GM12878 (cell line): Measurements from ENCODE around the gene ATF3.

ENCODE experiments used
- CBX5 ChIP-seq: sonication (generic); IDR thresholded peaks from 2 replicates; pipeline ENCODE4 v1.6.1; 2016; ENCODE audit warnings: low read depth, moderate library complexity, mild to moderate bottlenecking, inconsistent platforms
- CREB1 ChIP-seq: IDR thresholded peaks from 2 replicates; pipeline ENCODE4 v1.6.1; 2012; ENCODE audit warnings: low read depth, mild to moderate bottlenecking, inconsistent platforms
- CTCF ChIP-seq, 3 experiments: IDR thresholded peaks in 2 of 3; conservative IDR thresholded peaks in 1 of 3; 2 replicates each; pipeline ENCODE4 v1.5.1; 2011; ENCODE audit warnings: low read depth in 3 of 3, low read length in 3 of 3, mild to moderate bottlenecking in 3 of 3, control low read depth in 2 of 3, moderate library complexity in 2 of 3, inconsistent platforms in 1 of 3, mixed read lengths in 1 of 3; ENCODE audit not compliant: control insufficient read depth in 2 of 3, insufficient read depth in 1 of 3; ENCODE audit errors: extremely low read depth in 1 of 3
- EP300 ChIP-seq, 2 experiments: fragments of 150-350 bp in 1 of 2; IDR thresholded peaks; 2 replicates each; pipeline ENCODE4 v1.6.1; 2011 to 2012; ENCODE audit warnings: low read depth in 2 of 2, low read length in 2 of 2, borderline replicate concordance in 1 of 2, improper control_type of control experiment in 1 of 2, inconsistent platforms in 1 of 2; ENCODE audit not compliant: control insufficient read depth in 1 of 2
- EZH2 ChIP-seq: IDR thresholded peaks from 2 replicates; pipeline ENCODE4 v1.6.1; 2012; ENCODE audit warnings: low read depth, mild to moderate bottlenecking, control low read depth, inconsistent platforms, low read length, borderline replicate concordance; ENCODE audit not compliant: control insufficient read depth
- FOXK2 ChIP-seq: fragments of 450-650 bp; IDR thresholded peaks from 2 replicates; pipeline ENCODE4 v1.6.1; 2017; ENCODE audit warnings: mild to moderate bottlenecking, moderate library complexity
- FOXM1 ChIP-seq: IDR thresholded peaks from 2 replicates; pipeline ENCODE4 v1.6.1; 2012; ENCODE audit warnings: low read depth, mild to moderate bottlenecking, inconsistent platforms, low read length, moderate library complexity
- POLR2A ChIP-seq: IDR thresholded peaks from 2 replicates; pipeline ENCODE4 v1.6.1; 2011; ENCODE audit warnings: low read depth, mild to moderate bottlenecking, low read length
- RAD21 ChIP-seq: IDR thresholded peaks from 2 replicates; pipeline ENCODE4 v1.6.1; 2011; ENCODE audit warnings: mild to moderate bottlenecking, low read depth, low read length, moderate library complexity; ENCODE audit not compliant: insufficient read depth
- RFX5 ChIP-seq: IDR thresholded peaks from 2 replicates; pipeline ENCODE4 v1.6.1; 2011; ENCODE audit warnings: low read depth, low read length, improper control_type of control experiment
- RUNX3 ChIP-seq: IDR thresholded peaks from 2 replicates; pipeline ENCODE4 v1.6.1; 2012; ENCODE audit warnings: low read length, inconsistent platforms

DNA sequence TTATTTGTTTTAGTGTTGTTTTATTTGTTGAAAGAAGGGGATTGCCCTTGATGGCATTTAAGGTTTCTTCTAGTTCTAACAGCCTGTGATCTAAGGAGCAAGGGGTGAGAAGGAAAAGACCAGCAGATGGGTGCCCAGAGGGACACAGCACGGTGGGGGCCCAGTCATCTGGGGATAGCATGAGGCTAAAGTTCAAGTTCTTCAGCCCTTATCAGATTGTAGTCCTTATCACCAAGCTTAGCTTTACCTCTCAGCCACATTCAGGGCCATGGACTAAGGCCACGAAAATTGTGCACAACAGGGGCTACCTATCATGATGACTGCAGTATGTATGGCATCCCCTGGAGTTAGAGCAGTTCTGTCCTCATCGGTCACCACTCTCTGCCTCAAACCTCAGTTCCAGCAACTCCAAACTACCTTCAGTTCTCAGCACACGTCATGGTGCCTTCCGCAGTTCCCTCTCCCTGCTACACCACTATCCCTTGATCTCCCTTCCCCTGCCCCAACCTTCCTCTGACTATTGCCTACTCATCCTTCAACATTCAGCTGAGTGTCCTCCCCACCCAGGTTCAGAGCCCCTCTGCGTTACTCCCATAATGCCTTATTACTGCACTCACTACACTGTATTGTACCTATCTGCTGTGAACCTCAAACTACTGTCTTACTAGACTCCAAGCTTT lies 36.4 kb downstream of the ATF3 start:
- TF ChIP-seq EP300 (IDR thresholded peaks at IDR 0.05; ENCODE audit: borderline replicate concordance in 1 of 2, control insufficient read depth in 1 of 2, low read depth in 2 of 2, low read length in 2 of 2) = no peak
- TF ChIP-seq FOXM1 = no peak
- no peak for TF ChIP-seq CTCF (IDR thresholded peaks at IDR 0.05 in 2 of 3, conservative IDR thresholded peaks at IDR 0.05 in 1 of 3; ENCODE audit: control insufficient read depth in 2 of 3, extremely low read depth in 1 of 3, insufficient read depth in 1 of 3, low read depth in 3 of 3, low read length in 3 of 3)
- TF ChIP-seq RAD21 = no peak
- TF ChIP-seq EZH2 = no peak
- no peak for TF ChIP-seq FOXK2
- no peak for TF ChIP-seq CBX5
- TF ChIP-seq CREB1 = no peak
- no peak for TF ChIP-seq RFX5
- no peak for TF ChIP-seq POLR2A
- no peak for TF ChIP-seq RUNX3
